ENCODE data around the gene PGM5. TPM values are rescaled to one million over a fixed set of nuclear protein-coding genes. Genes with fewer than 3 reads are reported as not detected.
A peak's percentile ranks its signal among the peaks of the same experiment; 100 is the strongest.

PGM5 gene
- total RNA-seq, 1 experiment from 2014 or later = not detected

DNA sequence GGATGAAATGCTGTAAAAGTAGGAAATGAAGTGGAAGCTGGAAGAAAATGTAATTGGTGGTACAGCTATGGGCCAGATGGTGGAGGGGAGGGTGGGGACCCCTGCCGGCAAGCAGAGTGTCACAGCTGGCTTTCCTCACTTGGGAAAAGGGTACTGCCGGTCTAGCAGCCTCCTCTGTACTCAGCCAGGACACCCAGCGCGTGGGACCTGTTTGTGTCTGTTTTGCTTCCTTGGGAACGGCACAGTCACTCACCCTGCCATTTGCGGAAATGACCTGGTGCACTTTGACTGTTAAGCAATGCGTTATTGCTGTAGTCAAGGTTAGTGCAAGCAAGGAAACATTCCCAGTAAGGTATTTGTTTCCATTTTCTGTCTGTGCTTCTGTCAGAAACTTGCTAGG, 174.2 kb downstream of the PGM5 start:
- BruUV-seq (replicated peaks) = no TSS peak
- Histone ChIP-seq H3K36me3 (ENCODE audit: insufficient read depth, low read length, poor library complexity, severe bottlenecking) (no peaks in the 10 kb centered on the region), H3K9me3 (ENCODE audit: low read depth, low read length, poor library complexity, severe bottlenecking) (no peaks in the 10 kb centered on the region), H3K4me1 (ENCODE audit: insufficient read depth, low read length, poor library complexity, severe bottlenecking) (no peaks in the 10 kb centered on the region), H3K27me3 (replicated peaks; ENCODE audit: insufficient read depth, low read depth, low read length, poor library complexity) (peaks cover 4% of the 10 kb centered on the region), H3K4me3 (ENCODE audit: low read depth, low read length, poor library complexity, severe bottlenecking) (no peak overlapping the region), H3K27ac (ENCODE audit: low read depth, low read length, poor library complexity, severe bottlenecking) (no peak overlapping the region)
- ChIA-PET POLR2A (ENCODE audit: low non-redundant PET) (no interaction called here), CTCF (no interaction called here)
- DNase-seq (ENCODE audit: low spot score) = peak; percentile 4
- TF ChIP-seq, protein P1, sequence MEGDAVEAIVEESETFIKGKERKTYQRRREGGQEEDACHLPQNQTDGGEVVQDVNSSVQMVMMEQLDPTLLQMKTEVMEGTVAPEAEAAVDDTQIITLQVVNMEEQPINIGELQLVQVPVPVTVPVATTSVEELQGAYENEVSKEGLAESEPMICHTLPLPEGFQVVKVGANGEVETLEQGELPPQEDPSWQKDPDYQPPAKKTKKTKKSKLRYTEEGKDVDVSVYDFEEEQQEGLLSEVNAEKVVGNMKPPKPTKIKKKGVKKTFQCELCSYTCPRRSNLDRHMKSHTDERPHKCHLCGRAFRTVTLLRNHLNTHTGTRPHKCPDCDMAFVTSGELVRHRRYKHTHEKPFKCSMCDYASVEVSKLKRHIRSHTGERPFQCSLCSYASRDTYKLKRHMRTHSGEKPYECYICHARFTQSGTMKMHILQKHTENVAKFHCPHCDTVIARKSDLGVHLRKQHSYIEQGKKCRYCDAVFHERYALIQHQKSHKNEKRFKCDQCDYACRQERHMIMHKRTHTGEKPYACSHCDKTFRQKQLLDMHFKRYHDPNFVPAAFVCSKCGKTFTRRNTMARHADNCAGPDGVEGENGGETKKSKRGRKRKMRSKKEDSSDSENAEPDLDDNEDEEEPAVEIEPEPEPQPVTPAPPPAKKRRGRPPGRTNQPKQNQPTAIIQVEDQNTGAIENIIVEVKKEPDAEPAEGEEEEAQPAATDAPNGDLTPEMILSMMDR (conservative IDR thresholded peaks at IDR 0.05; ENCODE audit: low read depth, low read length) = no peak
- no peak for TF ChIP-seq EZH2 (IDR thresholded peaks at IDR 0.05; ENCODE audit: borderline replicate concordance, low read depth, low read length, poor library complexity, severe bottlenecking)
- intact Hi-C loops (cut with micrococcal nuclease; ENCODE audit: unreplicated experiment) = no loop called here

DNA sequence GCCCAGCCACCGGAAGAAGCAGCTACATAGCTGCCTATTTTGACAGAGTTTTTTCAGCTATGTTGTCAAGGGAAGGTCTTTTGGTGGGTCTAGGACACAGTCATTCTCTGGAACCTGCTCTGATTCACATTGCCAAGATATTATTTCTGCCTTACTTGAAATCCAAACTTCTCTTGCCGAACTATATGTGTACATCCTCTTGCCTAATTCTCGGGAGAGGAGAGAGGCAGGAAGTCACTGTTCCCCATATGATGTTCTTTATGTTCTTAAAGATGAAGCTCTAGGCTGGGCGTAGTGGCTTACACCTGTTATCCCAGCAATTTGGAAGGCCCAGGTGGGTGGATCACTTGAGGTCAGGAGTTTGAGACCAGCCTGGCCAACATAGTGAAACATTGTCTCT, 175.7 kb downstream of the PGM5 start:
- no peak overlapping the region for H3K4me3 ChIP-seq (ENCODE audit: low read depth, low read length, poor library complexity, severe bottlenecking)
- CTCF ChIA-PET = no interaction called here
- BruUV-seq (replicated peaks) = no TSS peak
- intact Hi-C loops (cut with micrococcal nuclease; ENCODE audit: unreplicated experiment) = no loop called here
- no peaks in the 10 kb centered on the region for H3K4me1 ChIP-seq (ENCODE audit: insufficient read depth, low read length, poor library complexity, severe bottlenecking)
- no peaks in the 10 kb centered on the region for H3K9me3 ChIP-seq (ENCODE audit: low read depth, low read length, poor library complexity, severe bottlenecking)
- POLR2A ChIA-PET (ENCODE audit: low non-redundant PET) = no interaction called here
- H3K36me3 ChIP-seq (ENCODE audit: insufficient read depth, low read length, poor library complexity, severe bottlenecking) = no peaks in the 10 kb centered on the region
- peaks cover 3% of the 10 kb centered on the region for H3K27me3 ChIP-seq (replicated peaks; ENCODE audit: insufficient read depth, low read depth, low read length, poor library complexity)
- no peak for TF ChIP-seq EZH2 (IDR thresholded peaks at IDR 0.05; ENCODE audit: borderline replicate concordance, low read depth, low read length, poor library complexity, severe bottlenecking)
- no peak for DNase-seq (ENCODE audit: low spot score)
- H3K27ac ChIP-seq (ENCODE audit: low read depth, low read length, poor library complexity, severe bottlenecking) = no peak overlapping the region

DNA sequence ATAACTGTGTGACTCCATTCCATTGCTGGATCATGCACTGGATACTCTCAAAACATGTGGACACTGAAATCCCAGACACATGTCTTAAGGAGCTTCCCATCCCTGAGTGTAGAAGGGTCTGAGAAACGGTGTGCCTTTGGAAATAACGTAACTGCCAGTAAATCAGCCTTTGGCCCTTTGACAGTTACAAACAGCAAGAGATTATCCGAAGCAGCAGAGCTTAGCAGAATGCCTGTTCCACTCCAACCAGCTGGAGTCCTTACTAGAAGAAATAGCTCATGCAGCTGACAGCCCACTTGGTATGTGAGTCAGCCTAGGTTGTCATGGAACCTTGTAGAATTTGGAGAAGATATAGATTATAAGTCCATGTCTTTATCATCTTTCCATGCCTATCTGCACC, 177.3 kb downstream of the PGM5 start:
- CTCF ChIA-PET = no interaction called here
- intact Hi-C loops (cut with micrococcal nuclease; ENCODE audit: unreplicated experiment) = no loop called here
- H3K36me3 ChIP-seq (ENCODE audit: insufficient read depth, low read length, poor library complexity, severe bottlenecking) = no peaks in the 10 kb centered on the region
- BruUV-seq (replicated peaks) = no TSS peak
- H3K27me3 ChIP-seq (replicated peaks; ENCODE audit: insufficient read depth, low read depth, low read length, poor library complexity) = no peaks in the 10 kb centered on the region
- no peaks in the 10 kb centered on the region for H3K9me3 ChIP-seq (ENCODE audit: low read depth, low read length, poor library complexity, severe bottlenecking)
- H3K4me1 ChIP-seq (ENCODE audit: insufficient read depth, low read length, poor library complexity, severe bottlenecking) = no peaks in the 10 kb centered on the region
- H3K4me3 ChIP-seq (ENCODE audit: low read depth, low read length, poor library complexity, severe bottlenecking) = no peak overlapping the region
- H3K27ac ChIP-seq (ENCODE audit: low read depth, low read length, poor library complexity, severe bottlenecking) = no peak overlapping the region
- no peak for DNase-seq (ENCODE audit: low spot score)
- POLR2A ChIA-PET (ENCODE audit: low non-redundant PET) = no interaction called here
- TF ChIP-seq EZH2 (IDR thresholded peaks at IDR 0.05; ENCODE audit: borderline replicate concordance, low read depth, low read length, poor library complexity, severe bottlenecking) = no peak
- TF ChIP-seq, protein P1 (conservative IDR thresholded peaks at IDR 0.05; ENCODE audit: low read depth, low read length) = no peak

DNA sequence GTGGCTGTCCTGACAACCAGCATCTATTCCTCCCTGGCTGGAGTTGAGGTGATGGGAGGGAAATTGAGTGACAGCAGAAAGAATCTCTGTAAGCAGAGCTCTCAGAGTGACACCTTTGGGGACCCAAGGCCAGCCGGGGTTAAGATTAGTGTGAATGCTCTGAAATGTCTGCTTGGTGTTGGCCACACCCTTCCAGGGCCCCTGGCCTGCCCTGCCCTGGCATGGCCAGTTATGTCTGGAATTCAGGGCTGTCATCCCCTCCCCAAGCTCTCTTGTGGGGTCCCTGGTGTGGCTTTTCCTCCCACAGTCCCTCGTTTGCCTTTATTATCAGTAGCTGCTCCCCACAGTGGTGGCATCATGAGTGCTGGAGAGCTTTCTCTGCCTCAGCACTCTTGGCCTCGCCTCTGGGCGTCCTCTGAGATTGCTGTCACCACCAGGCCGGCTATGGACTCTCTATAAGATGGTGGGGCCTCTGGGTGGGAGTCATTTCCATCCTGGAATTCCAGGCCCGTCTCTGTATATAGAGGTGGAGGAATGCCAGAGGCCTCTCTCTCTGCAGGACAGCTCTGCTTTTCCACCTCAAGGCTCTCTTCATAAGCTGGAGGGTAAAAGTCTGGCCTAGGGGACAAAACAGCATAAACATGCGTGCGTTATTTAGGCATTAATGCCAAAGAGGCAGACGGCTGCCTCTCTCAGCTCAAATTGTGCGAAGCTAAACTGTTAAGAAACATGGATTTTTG, 180.6 kb downstream of the PGM5 start:
- Histone ChIP-seq H3K27ac (ENCODE audit: low read depth, low read length, poor library complexity, severe bottlenecking) (no peak overlapping the region), H3K36me3 (ENCODE audit: insufficient read depth, low read length, poor library complexity, severe bottlenecking) (no peaks in the 10 kb centered on the region), H3K4me1 (ENCODE audit: insufficient read depth, low read length, poor library complexity, severe bottlenecking) (no peaks in the 10 kb centered on the region), H3K9me3 (ENCODE audit: low read depth, low read length, poor library complexity, severe bottlenecking) (no peaks in the 10 kb centered on the region), H3K4me3 (ENCODE audit: low read depth, low read length, poor library complexity, severe bottlenecking) (no peak overlapping the region), H3K27me3 (replicated peaks; ENCODE audit: insufficient read depth, low read depth, low read length, poor library complexity) (no peaks in the 10 kb centered on the region)
- ChIA-PET POLR2A (ENCODE audit: low non-redundant PET) (no interaction called here), CTCF (no interaction called here)
- DNase-seq (ENCODE audit: low spot score) = no peak
- TF ChIP-seq, protein P1 (conservative IDR thresholded peaks at IDR 0.05; ENCODE audit: low read depth, low read length) = no peak
- no peak for TF ChIP-seq EZH2 (IDR thresholded peaks at IDR 0.05; ENCODE audit: borderline replicate concordance, low read depth, low read length, poor library complexity, severe bottlenecking)
- intact Hi-C loops (cut with micrococcal nuclease; ENCODE audit: unreplicated experiment) = no loop called here
- BruUV-seq (replicated peaks) = no TSS peak

Measured in A673 (cell line).